Measurements from ENCODE around the gene CACNA2D3. TPM values are rescaled to one million over a fixed set of nuclear protein-coding genes. Genes with fewer than 3 reads are reported as not detected.

The CACNA2D3 gene
- polyA plus RNA-seq, 5 donors = 1.1 to 2.2 (median 1.6) TPM

GRCh38 chr3:54372232-54372631 lies 249.9 kb downstream of the CACNA2D3 start:
- DNase-seq = no peak

GRCh38 chr3:54374214-54374852 lies 252.0 kb downstream of the CACNA2D3 start:
- DNase-seq = no peak

- DNase-seq = no peak
Observed at GRCh38 chr3:54376142-54376807, 253.9 kb downstream of the CACNA2D3 start.

GRCh38 chr3:54376939-54377578 lies 254.7 kb downstream of the CACNA2D3 start:
- DNase-seq = no peak

GRCh38 chr3:54378184-54378583 lies 255.8 kb downstream of the CACNA2D3 start:
- DNase-seq = no peak

- no peak for DNase-seq
Observed at GRCh38 chr3:54384279-54384678, 261.9 kb downstream of the CACNA2D3 start.

GRCh38 chr3:54390582-54390981 lies 268.2 kb downstream of the CACNA2D3 start:
- no peak for DNase-seq

GRCh38 chr3:54393150-54393549 lies 270.8 kb downstream of the CACNA2D3 start:
- DNase-seq = no peak

- DNase-seq = no peak
Observed at GRCh38 chr3:54408328-54408727, 286.0 kb downstream of the CACNA2D3 start.

GRCh38 chr3:54421943-54422342 lies 299.6 kb downstream of the CACNA2D3 start:
- DNase-seq = no peak

- DNase-seq = no peak
Observed at GRCh38 chr3:54424292-54424691, 301.9 kb downstream of the CACNA2D3 start.

GRCh38 chr3:54426381-54426780 lies 304.0 kb downstream of the CACNA2D3 start:
- DNase-seq = no peak

- DNase-seq = no peak
Observed at GRCh38 chr3:54427501-54427900, 305.1 kb downstream of the CACNA2D3 start.

GRCh38 chr3:54427941-54428871 lies 305.9 kb downstream of the CACNA2D3 start:
- DNase-seq = peak; percentile 58 to 69

- DNase-seq = no peak
Observed at GRCh38 chr3:54432975-54433374, 310.6 kb downstream of the CACNA2D3 start.

GRCh38 chr3:54433846-54434245 lies 311.5 kb downstream of the CACNA2D3 start:
- no peak for DNase-seq

GRCh38 chr3:54434756-54435155 lies 312.4 kb downstream of the CACNA2D3 start:
- DNase-seq = no peak

GRCh38 chr3:54437271-54437670 lies 314.9 kb downstream of the CACNA2D3 start:
- no peak for DNase-seq

- DNase-seq = no peak
Observed at GRCh38 chr3:54443561-54444161, 321.3 kb downstream of the CACNA2D3 start.

- no peak for DNase-seq
Observed at GRCh38 chr3:54445630-54446029, 323.3 kb downstream of the CACNA2D3 start.

GRCh38 chr3:54447427-54447826 lies 325.1 kb downstream of the CACNA2D3 start:
- no peak for DNase-seq

GRCh38 chr3:54454806-54455205 lies 332.5 kb downstream of the CACNA2D3 start:
- DNase-seq = no peak

All from right lung (tissue), 5 donors.